GM13977 (cell line): Measurements from ENCODE around the gene FCRL1.

Experiments used
- DNase-seq: peaks from one replicate; pipeline ENCODE4 v3.0.0; 2012; ENCODE audit warnings: low spot score
- in situ Hi-C: fragments of 300-500 bp; cut with MboI; formaldehyde crosslinking; loops from one replicate; pipeline ENCODE4 v1.12.0; 2022; ENCODE audit warnings: low sequenced_read_pairs, low pct_unique_long_range_greater_than_20kb, mixed read lengths, inconsistent platforms; ENCODE audit not compliant: unreplicated experiment
- TF ChIP-seq, protein P1 (sequence below): IDR thresholded peaks from 2 replicates; pipeline ENCODE4 v1.5.1; 2012; ENCODE audit warnings: mild to moderate bottlenecking, control low read depth; ENCODE audit not compliant: insufficient read depth; ENCODE audit errors: extremely low read depth, missing control alignments

FCRL1 gene

GRCh38 chr1:157813269-157813668, 6.7 kb downstream of the FCRL1 start:
- in situ Hi-C loops, result no loop called here
- no peak for DNase-seq
- TF ChIP-seq, protein P1, sequence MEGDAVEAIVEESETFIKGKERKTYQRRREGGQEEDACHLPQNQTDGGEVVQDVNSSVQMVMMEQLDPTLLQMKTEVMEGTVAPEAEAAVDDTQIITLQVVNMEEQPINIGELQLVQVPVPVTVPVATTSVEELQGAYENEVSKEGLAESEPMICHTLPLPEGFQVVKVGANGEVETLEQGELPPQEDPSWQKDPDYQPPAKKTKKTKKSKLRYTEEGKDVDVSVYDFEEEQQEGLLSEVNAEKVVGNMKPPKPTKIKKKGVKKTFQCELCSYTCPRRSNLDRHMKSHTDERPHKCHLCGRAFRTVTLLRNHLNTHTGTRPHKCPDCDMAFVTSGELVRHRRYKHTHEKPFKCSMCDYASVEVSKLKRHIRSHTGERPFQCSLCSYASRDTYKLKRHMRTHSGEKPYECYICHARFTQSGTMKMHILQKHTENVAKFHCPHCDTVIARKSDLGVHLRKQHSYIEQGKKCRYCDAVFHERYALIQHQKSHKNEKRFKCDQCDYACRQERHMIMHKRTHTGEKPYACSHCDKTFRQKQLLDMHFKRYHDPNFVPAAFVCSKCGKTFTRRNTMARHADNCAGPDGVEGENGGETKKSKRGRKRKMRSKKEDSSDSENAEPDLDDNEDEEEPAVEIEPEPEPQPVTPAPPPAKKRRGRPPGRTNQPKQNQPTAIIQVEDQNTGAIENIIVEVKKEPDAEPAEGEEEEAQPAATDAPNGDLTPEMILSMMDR, result no peak

DNA sequence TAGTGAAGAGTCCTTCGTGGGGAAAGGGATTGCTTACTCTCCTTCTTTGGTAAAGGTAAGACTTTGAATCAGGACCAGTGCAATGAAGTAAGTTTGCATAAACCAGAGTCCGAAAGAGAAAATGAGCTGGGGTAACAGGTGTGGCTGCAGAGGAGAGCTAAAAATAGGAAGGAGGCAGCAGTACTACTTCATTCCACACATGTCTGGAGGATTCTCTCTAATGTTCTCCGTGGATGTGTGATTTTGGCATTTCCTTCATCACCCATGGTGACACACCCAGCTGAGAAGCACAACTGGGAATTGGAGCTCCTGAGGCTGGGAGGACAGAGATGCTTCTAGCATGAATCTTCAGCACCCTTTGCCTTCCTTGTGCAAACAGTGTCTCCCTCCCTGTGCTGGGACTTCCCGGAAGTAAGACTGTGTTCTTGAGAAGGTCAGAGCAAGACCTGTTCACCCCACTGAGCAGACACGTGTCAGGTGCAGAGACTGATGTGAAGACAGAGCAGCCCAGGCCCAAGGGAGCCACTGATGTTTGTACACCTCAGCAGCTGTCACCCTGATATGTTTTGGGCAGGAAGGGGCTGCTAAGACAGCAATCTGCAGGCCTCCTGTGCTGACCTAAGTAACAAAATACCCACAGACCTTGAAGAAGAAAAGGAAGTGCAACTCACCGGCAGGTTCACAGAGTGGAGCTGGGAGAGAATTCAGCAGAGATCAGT, 13.3 kb downstream of the FCRL1 start:
- in situ Hi-C loops, result no loop called here
- TF ChIP-seq, protein P1, result no peak
- no peak for DNase-seq

GRCh38 chr1:157803851-157804250, 16.1 kb downstream of the FCRL1 start:
- TF ChIP-seq, protein P1, result no peak
- in situ Hi-C loops, result no loop called here
- no peak for DNase-seq

- no peak for DNase-seq
- in situ Hi-C loops, result no loop called here
- TF ChIP-seq, protein P1, result no peak
These were observed 19.9 kb downstream of the FCRL1 start for GRCh38 chr1:157799996-157800395.

GRCh38 chr1:157798211-157798610, 21.7 kb downstream of the FCRL1 start:
- in situ Hi-C loops, result no loop called here
- no peak for DNase-seq
- TF ChIP-seq, protein P1, result no peak

- in situ Hi-C loops, result no loop called here
These were observed 34.7 kb downstream of the FCRL1 start for GRCh38 chr1:157785248-157785647.

More at GRCh38 chr1:157785248-157785647, 34.7 kb downstream of the FCRL1 start:
- TF ChIP-seq, protein P1, result no peak
- no peak for DNase-seq
